ENCODE data around the gene DACT3. TPM values are rescaled to one million over a fixed set of nuclear protein-coding genes. Genes with fewer than 3 reads are reported as not detected.
A peak's percentile ranks its signal among the peaks of the same experiment; 100 is the strongest.
"Not testable (repeated sequence)": the region's sequence is repeated elsewhere in the genome, so short reads cannot be mapped to it uniquely, and the experiment has no call there.

DACT3 gene
- polyA plus RNA-seq, 6 donors from 2014 or later, result 0.11 to 0.30 TPM; not detected in 4

DNA sequence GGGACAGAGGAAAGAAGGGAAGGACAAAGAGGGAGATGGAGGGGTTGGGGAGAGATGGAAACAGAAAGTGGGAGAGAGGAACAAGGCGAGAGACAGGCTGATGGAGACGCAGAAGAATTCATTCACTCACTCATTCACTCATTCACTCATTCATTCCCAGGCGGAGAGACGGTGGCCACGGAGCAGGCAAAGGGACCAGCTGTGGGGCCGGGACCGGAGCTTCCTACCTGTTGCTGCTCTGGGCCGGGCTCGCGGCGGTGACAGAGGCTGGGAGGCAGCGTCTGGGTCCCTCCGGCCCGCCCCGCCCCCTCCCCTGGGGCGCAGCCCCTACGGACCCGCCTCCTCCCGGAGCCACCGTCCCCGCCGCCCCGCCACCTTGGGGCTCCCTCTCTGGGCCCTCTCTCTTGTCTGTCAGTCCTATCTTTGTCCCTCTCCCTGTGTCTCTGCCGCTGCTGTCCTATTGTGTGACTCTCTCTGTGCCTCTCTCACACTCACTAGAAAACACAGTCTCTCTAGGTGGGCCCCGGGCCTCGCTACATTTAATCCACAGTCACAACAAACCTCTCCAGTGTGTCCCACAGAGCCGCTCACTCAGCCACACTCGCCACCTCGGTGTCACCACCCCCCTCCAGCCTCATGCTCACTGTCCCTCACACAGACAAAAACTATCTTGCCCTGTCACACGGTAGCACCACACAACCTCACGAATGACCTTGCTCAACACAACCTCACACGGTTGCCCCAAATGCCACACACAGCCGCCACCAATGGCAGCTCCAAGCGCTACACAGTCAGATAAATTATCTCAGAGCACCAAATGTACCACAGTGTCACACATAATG lies 24.8 kb downstream of the DACT3 start, which contains the start of gene GNG8:
GNG8 (minus strand) TSS at position 283 of the 842 bp plus-strand sequence. CDS start 1,520 bp downstream, outside the sequence.
- H3K36me3 Mint-ChIP-seq, result no peaks in the 10 kb centered on the region
- H3K27me3 Mint-ChIP-seq, result peaks cover 4 to 11% (median 8%) of the 10 kb centered on the region in 3 donors
- H3K9me3 Mint-ChIP-seq, result no peaks in the 10 kb centered on the region
- H3K4me3 Mint-ChIP-seq, result peak within 1 kb of the TSS in 7 of 8 donors; percentile 32 to 94 (median 74)
- H3K4me1 Mint-ChIP-seq, result peaks cover 0 to 39% (median 18%) of the 10 kb centered on the region in 3 donors
- no peak for DNase-seq
- ATAC-seq (ENCODE audit: low read depth in 2 of 2), result no peak
- peak within 1 kb of the TSS in 5 of 6 donors; percentile 78 to 91 (median 80) for H3K27ac Mint-ChIP-seq

DNA sequence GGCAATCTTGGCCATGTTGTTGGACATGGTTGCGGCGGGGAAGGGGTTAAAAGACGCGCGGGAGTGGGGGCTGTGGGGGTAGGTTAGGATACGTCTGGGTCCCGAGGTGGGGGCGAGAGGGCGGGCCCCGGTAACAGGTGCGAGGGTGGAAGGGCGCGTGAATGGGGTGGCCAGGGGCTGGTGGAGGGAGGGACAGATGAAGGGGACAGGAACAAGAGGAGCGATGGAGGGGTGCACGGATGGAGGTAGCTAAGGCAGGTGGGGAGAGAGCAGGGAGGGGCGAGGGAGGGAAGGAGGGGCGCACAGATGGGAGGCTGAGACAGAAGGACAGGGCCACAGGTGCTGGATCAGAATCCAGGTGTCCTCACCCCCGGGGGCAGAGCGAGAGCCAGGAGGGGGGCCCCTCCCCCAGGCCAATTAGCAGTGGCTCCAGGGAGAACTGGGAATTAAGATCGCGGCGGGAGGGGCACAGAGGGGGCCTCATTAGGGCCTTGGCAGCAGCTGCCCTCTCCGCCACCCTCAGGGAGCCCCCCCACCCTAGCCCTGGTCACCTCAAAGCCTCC lies 26.2 kb downstream of the DACT3 start:
- Mint-ChIP-seq H3K9me3 (peaks cover 0 to 1% (median 0%) of the 10 kb centered on the region in 7 donors), H3K36me3 (no peaks in the 10 kb centered on the region), H3K4me1 (peaks cover 4 to 37% (median 19%) of the 10 kb centered on the region in 3 donors), H3K4me3 (peak overlapping the region in 7 of 8 donors; percentile 32 to 94 (median 73)), H3K27ac (peak overlapping the region in 5 of 6 donors; percentile 24 to 100 (median 81)), H3K27me3 (no peaks in the 10 kb centered on the region)
- peak; percentile 15 for DNase-seq
- ATAC-seq (ENCODE audit: low read depth in 2 of 2), result no peak

DNA sequence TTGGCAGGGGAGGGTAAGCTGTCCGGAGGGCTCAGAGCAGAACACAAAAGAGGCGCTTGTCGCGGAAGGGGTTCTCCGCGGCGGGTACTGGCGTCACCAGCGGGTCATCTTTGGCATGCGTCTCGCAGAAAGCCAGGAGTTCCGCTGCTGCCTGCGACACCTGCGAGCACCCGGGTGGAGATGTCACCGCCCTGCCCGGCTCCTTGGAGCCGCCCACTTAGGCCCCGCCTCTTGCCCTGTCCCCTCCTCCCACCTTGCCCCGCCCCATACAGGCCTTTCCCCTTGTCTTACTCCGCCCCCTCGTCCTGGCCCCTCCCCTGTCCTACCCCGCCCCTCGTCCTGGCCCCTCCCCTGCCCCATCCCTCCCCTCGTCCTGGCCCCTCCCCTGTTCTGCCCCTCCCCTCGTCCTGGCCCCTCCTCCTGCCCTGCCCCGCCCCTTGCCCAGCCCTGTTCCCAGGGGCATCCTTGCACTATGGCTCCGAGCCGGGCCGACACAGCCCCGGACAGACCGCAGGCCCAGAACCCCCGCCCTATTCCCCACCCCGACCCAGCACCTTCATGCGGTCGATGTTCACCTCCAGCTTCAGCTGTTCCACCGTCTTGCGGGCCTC lies 26.8 kb downstream of the DACT3 start:
- peaks cover 0 to 1% (median 0%) of the 10 kb centered on the region in 7 donors for H3K9me3 Mint-ChIP-seq
- H3K36me3 Mint-ChIP-seq, result no peaks in the 10 kb centered on the region
- H3K27me3 Mint-ChIP-seq, result no peaks in the 10 kb centered on the region
- peak; percentile 92 for DNase-seq
- ATAC-seq (ENCODE audit: low read depth in 2 of 2), result peak; percentile 73 to 75
- peak overlapping the region in 5 of 6 donors; percentile 98 to 100 (median 99) for H3K27ac Mint-ChIP-seq
- peaks cover 6 to 39% (median 20%) of the 10 kb centered on the region in 3 donors for H3K4me1 Mint-ChIP-seq
- H3K4me3 Mint-ChIP-seq, result peak overlapping the region in 7 of 8 donors; percentile 51 to 94 (median 84)

DNA sequence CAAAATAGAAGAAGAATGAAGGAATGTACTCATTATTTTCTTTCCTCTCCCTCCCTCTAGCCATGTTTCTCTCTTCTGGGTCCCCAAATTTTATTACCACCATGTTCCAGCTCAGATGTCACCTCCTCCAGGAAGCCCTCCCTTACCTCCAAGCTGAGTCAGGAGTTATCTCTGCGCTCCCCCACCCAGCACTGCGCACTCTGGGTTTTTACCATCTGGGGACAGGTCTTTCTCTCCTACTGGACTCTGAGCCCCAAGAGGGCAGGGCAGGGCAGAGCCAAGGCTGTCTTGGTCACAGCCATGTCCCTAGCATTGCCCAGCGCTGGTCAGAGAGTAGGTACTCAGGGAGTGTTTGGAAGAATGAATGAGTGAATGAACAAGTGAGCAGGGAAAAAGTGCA lies 27.9 kb downstream of the DACT3 start:
- Mint-ChIP-seq H3K4me1 (peaks cover 11 to 45% (median 24%) of the 10 kb centered on the region in 3 donors), H3K9me3 (peaks cover 0 to 1% (median 0%) of the 10 kb centered on the region in 7 donors), H3K4me3 (peak overlapping the region in 7 of 8 donors; percentile 51 to 94 (median 77)), H3K27ac (peak overlapping the region in 5 of 6 donors; percentile 98 to 100 (median 99)), H3K27me3 (no peaks in the 10 kb centered on the region), H3K36me3 (no peaks in the 10 kb centered on the region)
- ATAC-seq (ENCODE audit: low read depth in 2 of 2) (no peak), DNase-seq (no peak)

DNA sequence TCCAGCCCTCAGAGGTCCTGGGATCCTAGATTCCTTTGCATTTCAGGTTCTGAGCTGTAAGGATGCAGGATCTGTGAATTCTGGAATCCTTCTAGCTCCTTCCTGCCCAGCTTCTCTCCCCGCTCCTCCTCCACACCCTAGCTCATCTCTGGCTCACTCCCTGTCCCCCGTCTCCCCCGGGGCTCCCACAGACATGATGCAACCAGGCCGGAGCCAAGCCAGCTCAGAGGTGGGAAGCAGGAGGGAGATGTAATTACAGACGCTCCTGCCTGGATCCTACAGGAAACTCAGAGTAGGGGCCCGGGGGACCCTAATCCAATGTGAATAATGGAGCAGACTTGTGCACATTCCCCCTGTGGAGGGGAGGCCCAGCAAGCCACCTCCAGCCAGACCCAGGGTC lies 29.5 kb downstream of the DACT3 start:
- peaks cover 0 to 1% (median 0%) of the 10 kb centered on the region in 7 donors for H3K9me3 Mint-ChIP-seq
- H3K4me1 Mint-ChIP-seq, result peaks cover 23 to 49% (median 33%) of the 10 kb centered on the region in 3 donors
- no peak overlapping the region for H3K4me3 Mint-ChIP-seq
- H3K36me3 Mint-ChIP-seq, result no peaks in the 10 kb centered on the region
- DNase-seq, result no peak
- ATAC-seq (ENCODE audit: low read depth in 2 of 2), result no peak
- no peaks in the 10 kb centered on the region for H3K27me3 Mint-ChIP-seq
- H3K27ac Mint-ChIP-seq, result peak overlapping the region in 4 of 6 donors; percentile 81 to 99 (median 90)

DNA sequence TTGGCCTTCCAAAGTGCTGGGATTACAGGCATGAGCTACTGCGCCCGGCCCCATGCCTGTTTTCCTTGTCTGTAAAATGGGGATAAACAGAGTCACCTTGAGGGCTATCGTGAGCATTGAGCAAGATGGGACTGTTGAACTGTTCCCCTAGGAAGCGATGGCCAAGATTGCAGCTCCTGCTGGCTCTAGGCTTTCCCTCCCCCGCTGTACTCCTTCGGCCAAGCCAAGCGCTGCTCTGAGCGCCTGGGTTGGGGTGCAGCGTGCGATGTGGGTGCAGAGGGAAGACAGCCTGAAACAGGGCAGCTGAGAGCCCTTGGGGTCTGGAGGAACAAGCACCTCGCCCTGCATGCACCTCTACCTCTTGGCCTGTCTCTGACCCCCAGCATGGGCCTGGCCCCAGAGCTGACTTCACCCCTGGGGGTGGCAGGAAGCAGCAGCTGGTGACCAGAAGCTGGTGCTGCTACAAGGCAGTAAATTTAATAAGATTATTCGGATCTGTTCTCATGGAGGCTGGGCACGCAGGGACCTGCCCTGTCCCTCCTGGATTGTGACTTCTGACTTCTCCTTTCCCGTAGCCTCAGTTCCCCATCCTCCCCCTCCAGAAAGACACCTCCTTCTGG lies 30.3 kb downstream of the DACT3 start:
- Mint-ChIP-seq H3K27me3 (no peaks in the 10 kb centered on the region), H3K4me3 (no peak overlapping the region), H3K4me1 (peaks cover 31 to 54% (median 38%) of the 10 kb centered on the region in 3 donors), H3K27ac (peak overlapping the region in 2 of 6 donors; percentile 24 to 93), H3K36me3 (no peaks in the 10 kb centered on the region), H3K9me3 (peaks cover 0 to 1% (median 0%) of the 10 kb centered on the region in 7 donors)
- ATAC-seq (ENCODE audit: low read depth in 2 of 2), result no peak
- DNase-seq, result no peak

DNA sequence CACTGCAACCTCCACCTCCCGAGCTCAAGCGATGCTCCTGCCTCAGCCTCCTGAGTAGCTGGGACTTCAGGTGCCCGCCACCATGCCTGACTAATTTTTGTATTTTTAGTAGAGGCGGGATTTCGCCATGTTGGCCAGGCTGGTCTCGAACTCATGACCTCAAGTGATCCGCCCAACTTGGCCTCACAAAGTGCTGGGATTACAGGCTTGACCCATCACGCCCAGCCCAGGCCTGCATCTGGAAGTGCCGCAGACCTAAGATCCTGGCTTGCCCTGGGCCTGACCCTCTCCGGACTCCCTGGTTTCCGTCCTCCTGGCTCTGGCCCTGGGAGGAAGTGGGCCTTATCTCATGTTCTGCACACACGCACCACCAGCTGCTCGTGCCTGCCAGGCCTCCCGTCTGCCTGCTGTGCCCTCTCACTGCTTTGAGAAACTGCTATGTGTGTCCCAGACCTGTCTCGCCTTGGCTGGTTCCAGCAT lies 31.4 kb downstream of the DACT3 start:
- H3K27me3 Mint-ChIP-seq, result no peaks in the 10 kb centered on the region
- no peak overlapping the region for H3K4me3 Mint-ChIP-seq
- H3K9me3 Mint-ChIP-seq, result peaks cover 0 to 1% (median 0%) of the 10 kb centered on the region in 7 donors
- peak overlapping the region in 4 of 6 donors; percentile 73 to 96 (median 90) for H3K27ac Mint-ChIP-seq
- DNase-seq (no peak), ATAC-seq (ENCODE audit: low read depth in 2 of 2) (no peak)
- H3K36me3 Mint-ChIP-seq, result no peaks in the 10 kb centered on the region
- H3K4me1 Mint-ChIP-seq, result peaks cover 42 to 56% (median 49%) of the 10 kb centered on the region in 3 donors

DNA sequence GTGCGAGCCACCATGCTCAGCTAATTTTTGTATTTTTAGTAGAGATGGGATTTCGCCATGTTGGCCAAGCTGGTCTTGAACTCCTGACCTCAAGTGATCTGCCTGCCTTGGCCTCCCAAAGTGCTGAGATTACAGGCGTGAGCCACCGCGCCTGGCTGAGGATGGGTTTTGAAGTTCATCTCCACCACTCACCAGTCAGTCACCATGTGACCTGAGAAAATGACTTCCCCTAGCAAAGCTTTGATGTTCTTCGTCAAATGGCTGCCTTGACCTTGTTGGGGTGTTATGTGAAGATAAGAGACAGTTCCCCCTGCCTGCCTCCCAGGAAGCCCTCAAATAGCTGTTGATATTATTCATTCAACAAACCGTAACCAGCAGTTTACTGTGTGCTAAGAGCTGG lies 32.0 kb downstream of the DACT3 start:
- not testable (repeated sequence) for H3K9me3 Mint-ChIP-seq; DNase-seq; H3K36me3 Mint-ChIP-seq; H3K27me3 Mint-ChIP-seq; ATAC-seq (ENCODE audit: low read depth in 2 of 2)
- peaks cover 48 to 55% (median 55%) of the 10 kb centered on the region in 3 donors for H3K4me1 Mint-ChIP-seq
- H3K4me3 Mint-ChIP-seq, result peak overlapping the region in 1 of 8 donors; percentile 37
- H3K27ac Mint-ChIP-seq, result peak overlapping the region; percentile 47 to 92 (median 66)

DNA sequence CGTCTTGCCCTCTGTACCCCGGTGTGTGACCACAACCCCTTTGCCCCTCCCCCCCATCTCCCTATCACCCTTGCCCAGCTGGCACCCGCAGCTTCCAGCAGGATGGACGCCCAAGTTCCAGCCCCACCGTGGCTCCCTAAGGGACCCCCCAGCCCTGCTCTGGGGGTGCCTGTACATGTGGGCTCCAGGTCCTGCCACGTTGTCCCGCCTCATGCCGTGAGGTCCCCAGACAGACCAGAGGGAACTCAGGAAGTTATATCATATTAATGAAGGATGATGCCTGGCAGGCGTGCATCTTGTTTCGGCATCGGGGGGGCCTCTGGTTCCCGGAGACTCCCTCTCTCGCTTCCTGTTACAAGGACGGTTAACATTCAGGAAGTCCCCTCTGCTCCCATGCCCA lies 34.5 kb downstream of the DACT3 start:
- ATAC-seq (ENCODE audit: low read depth in 2 of 2), result no peak
- H3K9me3 Mint-ChIP-seq, result peaks cover 0 to 1% (median 0%) of the 10 kb centered on the region in 7 donors
- peaks cover 55 to 60% (median 56%) of the 10 kb centered on the region in 3 donors for H3K4me1 Mint-ChIP-seq
- DNase-seq, result no peak
- H3K27ac Mint-ChIP-seq, result peak overlapping the region in 5 of 6 donors; percentile 41 to 96 (median 81)
- H3K36me3 Mint-ChIP-seq, result no peaks in the 10 kb centered on the region
- peak overlapping the region in 4 of 8 donors; percentile 15 to 52 (median 22) for H3K4me3 Mint-ChIP-seq
- no peaks in the 10 kb centered on the region for H3K27me3 Mint-ChIP-seq

DNA sequence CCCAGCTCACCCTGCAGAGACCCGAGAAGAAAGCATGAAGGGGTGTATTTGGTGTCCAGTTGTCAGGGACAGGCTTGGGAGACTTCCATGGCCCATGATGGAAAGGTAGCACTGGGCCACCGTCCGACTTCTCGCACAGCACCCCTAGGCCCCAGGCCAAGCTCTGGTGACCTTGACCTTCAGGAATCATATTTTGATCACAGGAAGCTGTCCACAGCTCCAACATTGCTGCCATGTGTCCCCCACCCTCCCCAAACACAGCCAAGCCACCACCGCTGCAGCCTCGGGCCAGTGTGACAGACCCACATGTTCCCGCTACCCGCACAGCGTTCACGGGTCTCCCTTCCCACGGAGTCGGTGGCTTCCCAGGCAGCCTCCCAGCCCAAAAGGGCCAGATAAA lies 35.3 kb downstream of the DACT3 start:
- H3K27ac Mint-ChIP-seq, result peak overlapping the region; percentile 37 to 90 (median 72)
- peak overlapping the region in 2 of 8 donors; percentile 6 to 63 for H3K4me3 Mint-ChIP-seq
- no peaks in the 10 kb centered on the region for H3K36me3 Mint-ChIP-seq
- no peaks in the 10 kb centered on the region for H3K27me3 Mint-ChIP-seq
- peaks cover 0 to 1% (median 0%) of the 10 kb centered on the region in 7 donors for H3K9me3 Mint-ChIP-seq
- ATAC-seq (ENCODE audit: low read depth in 2 of 2), result no peak
- DNase-seq, result no peak
- H3K4me1 Mint-ChIP-seq, result peaks cover 53 to 66% (median 63%) of the 10 kb centered on the region in 3 donors

DNA sequence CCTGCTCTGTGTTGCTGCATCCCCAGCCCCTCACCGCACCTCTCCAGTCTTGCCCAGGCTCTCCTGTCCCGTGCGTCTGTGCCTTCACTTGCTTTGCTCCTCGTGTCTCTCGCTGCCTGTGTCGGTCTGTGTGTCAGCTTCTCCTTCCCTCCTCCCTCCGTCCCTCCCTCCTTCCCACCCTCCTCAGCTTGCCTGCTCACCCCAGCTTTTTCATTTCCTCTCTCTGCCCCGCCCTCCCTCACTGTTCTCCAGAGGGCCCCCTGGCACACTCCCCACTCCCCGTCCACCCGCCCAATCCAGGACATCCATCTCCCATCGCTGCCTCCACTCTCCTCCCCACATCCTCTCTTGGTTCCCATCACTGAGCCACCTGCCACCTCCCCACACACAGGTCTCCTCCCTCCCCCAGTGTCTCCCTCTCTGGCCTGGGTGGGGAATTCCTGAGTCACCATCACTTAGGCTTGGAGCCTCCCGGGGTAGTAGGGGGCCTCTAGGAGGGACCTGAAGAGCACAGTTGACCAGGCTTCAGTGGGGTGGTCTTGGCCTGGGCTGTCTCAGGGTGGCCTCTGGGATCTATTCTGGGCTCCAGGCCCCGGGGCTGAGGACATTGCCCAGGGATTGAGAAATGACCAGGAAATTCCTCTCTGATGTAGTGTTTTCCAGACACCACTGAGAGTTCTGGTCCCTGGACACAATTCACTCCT lies 35.9 kb downstream of the DACT3 start, which contains the start of gene PTGIR:
PTGIR (minus strand) TSS at position 132 of the 704 bp plus-strand sequence. CDS start 864 bp downstream, outside the sequence.
- Mint-ChIP-seq H3K9me3 (peaks cover 0 to 1% (median 0%) of the 10 kb centered on the region in 7 donors), H3K27ac (peak within 1 kb of the TSS; percentile 87 to 97 (median 94)), H3K4me1 (peaks cover 57 to 72% (median 70%) of the 10 kb centered on the region in 3 donors), H3K36me3 (no peaks in the 10 kb centered on the region), H3K4me3 (peak within 1 kb of the TSS; percentile 4 to 89 (median 63)), H3K27me3 (no peaks in the 10 kb centered on the region)
- DNase-seq, result no peak
- peak; percentile 53 to 56 for ATAC-seq (ENCODE audit: low read depth in 2 of 2)
